ENCODE results near the gene HDAC4.
A peak's percentile ranks its signal among the peaks of the same experiment; 100 is the strongest.

The HDAC4 gene

DNA sequence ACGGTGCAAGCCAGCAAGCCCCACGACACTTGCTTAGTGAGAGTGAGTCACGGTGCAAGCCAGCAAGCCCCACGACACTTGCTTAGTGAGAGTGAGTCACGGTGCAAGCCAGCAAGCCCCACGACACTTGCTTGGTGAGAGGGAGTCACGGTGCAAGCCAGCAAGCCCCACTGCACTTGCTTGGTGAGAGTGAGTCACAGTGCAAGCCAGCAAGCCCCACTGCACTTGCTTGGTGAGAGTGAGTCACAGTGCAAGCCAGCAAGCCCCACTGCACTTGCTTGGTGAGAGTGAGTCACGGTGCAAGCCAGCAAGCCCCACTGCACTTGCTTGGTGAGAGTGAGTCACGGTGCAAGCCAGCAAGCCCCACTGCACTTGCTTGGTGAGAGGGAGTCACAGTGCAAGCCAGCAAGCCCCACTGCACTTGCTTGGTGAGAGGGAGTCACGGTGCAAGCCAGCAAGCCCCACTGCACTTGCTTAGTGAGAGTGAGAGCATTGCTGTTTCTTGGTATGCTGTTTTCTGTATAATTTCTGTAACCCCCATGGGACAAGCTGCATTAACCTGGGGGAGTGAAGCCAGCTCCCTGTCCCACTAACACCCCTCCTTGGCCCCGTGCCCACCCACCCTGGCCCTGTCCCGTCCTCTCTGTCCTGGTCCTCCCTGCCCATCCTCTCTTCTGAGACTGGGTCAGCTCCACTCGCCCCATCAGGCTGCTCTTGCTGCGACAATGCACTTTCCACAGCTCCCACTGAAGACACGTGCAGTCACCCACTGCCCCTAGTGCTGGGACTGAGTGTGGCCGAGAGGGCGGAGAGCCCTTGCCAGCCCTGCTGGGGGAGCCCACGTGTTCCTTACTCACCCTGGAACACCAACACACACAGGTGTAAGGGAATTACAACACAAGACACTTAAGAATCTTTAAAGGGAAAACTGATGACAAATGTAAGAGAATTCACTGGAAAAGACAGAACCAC lies 331.2 kb downstream of the HDAC4 start:
- DNase-seq: peak; percentile 14

GRCh38 chr2:239068411-239068810 lies 332.4 kb downstream of the HDAC4 start:
- DNase-seq: no peak

- DNase-seq: no peak
These were observed 333.5 kb downstream of the HDAC4 start for GRCh38 chr2:239067196-239067865.

GRCh38 chr2:239066597-239066996 lies 334.2 kb downstream of the HDAC4 start:
- no peak for DNase-seq

- DNase-seq: no peak
These were observed 334.9 kb downstream of the HDAC4 start for GRCh38 chr2:239065962-239066361.

DNA sequence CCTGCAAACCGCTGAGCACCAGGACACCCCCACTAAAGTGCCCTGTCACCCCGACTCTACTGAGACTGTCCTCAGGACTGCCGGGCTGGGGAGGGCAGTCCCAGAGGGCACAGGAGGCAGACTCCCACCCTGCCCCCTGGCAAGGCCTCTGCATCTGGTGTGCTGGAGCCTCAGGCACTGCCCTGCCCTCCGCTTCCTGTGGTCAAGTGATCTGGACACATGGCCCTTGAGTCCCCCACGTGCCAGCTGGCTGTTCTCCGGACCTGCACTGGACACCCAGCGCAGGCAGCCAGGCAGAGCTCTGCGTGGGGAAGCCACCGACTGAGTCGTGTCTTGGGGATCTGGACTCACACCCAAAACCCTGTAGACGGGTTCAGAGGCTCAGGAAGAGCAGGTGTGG lies 335.3 kb downstream of the HDAC4 start:
- no peak for DNase-seq

DNA sequence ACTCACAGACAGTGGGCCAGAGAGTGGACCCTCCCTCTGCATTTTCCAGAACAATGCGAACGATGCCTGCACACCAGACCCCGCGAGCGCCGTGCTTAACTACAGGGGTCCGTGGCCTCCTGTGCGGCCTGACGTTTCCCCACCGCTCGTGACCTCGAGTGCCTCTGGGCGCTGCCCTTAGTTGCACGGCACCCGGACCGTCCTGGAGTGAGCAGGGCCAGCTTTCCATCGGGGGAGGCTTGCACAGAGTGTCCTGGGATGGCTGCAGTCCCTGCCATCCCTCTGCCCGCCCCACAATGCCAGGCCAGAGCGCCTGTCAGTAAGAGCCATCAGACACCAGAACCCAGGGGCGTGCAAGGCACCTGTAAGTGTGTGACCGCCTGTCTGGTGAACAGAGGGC lies 335.9 kb downstream of the HDAC4 start:
- DNase-seq: no peak

GRCh38 chr2:239064253-239064652 lies 336.6 kb downstream of the HDAC4 start:
- DNase-seq: no peak

DNA sequence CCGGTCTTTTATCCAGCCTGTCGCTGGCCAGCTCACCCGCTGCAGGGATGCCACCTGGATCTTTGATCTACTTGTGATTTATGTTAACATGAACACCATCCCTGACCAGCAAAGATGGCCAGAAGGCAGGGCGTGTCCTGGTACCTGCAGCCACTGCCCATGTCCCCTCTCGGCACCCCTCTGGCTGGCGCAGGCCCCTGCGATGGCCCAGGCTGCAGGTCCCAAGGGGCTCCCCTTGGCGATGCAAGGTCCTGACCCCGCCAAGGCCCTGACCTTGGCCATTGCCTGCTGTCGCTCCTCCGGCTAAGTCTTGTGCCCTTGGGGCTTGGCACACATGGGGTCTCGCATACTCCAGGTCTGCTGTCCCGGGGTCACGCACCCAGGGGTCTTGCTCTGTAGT lies 338.1 kb downstream of the HDAC4 start:
- no peak for DNase-seq

- DNase-seq: no peak
These were observed 338.8 kb downstream of the HDAC4 start for GRCh38 chr2:239061824-239062570.

GRCh38 chr2:239061121-239061666 lies 339.6 kb downstream of the HDAC4 start:
- no peak for DNase-seq

DNA sequence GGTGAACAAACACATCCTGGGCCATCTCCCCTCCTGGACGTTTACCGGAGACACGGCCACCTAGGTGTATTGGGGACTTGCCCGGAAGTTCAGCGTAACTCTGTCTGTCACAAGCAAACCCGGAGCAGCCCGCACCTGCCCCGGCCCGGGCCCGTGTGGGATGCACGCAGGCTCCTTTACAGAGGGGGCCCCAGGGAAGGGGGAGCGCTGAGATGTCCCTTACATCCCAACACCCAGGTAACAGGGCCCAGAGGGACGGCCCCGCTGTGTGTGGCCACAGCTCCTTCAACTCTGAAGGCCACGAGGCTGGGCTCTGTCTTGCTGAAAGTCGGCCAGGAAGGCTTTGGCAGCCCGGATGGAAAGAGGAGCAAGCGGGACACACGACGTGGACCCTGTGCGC lies 340.1 kb downstream of the HDAC4 start:
- no peak for DNase-seq

DNA sequence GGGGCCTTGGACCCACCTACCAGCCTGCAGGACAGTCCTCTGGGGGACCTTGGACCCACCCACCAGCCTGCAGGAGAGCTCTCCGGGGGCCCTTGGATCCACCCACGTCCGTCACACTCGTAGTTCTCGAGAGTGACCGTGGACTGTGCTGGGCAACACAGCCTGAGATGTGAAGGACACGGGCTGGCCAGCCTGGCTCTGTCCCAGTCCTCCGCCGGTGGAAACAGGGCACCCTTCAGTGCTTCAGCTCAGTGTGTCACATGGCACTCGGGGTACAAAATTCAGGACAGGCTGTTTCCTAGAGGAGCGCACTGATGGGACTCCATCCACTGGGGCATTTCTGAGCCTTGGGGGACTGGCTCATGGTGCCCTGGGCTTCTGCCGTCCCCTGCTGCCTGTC lies 341.0 kb downstream of the HDAC4 start:
- no peak for DNase-seq

DNA sequence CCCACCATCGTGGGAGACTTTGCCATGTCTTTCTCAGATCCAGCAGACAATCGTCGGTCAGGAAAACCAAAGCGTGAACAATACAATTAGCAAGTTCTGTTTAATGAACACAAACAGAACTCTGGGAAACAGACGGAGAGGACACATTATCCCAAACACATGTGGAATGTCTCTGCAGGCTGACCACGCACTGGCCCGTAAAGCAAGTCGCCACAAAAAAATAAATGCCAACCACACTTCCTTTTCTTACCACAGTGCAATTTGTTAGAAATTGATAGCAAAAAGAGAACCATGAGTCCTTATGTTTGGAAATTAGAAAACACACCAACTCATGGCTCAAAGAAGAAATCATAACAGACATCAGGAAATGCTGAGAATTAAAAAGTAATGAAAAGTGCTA lies 342.1 kb downstream of the HDAC4 start:
- no peak for DNase-seq

DNA sequence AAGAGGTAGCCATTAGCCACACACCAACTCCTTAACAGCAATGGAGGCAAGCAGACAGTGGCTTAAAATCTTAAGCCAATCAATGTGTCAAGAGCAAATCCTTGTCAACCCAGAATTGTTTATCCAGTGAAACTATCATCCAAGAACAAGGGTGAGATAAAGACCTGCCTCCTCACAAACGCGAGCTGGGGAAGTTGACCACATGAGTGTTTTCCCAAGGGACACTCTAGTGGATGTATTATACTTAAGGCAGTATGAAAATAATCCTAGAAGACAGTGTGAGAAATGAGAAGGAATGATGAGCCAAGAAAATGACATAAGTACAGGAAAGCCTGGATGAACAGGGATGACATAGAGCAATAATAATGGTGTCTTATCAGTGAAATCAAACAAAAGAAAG lies 343.3 kb downstream of the HDAC4 start:
- no peak for DNase-seq

DNA sequence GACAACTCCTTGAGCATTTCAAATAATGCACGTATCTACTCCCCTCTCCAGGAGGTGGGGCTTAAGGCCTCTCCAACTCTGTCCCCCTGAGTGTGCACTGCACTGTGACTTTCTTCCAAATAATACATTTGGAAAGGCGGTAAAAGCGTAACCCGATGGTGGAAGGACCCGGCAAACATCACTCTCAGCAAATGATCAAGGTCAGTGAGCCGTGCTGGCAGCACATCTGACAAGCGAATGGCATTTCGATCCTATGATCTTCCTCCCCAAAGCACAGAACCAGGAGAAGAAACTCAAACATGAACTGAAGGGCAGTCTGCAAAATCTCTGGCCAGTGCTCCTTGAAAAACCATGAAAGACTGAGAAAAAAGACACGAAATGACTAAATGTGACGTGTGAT lies 344.2 kb downstream of the HDAC4 start:
- DNase-seq: no peak

DNA sequence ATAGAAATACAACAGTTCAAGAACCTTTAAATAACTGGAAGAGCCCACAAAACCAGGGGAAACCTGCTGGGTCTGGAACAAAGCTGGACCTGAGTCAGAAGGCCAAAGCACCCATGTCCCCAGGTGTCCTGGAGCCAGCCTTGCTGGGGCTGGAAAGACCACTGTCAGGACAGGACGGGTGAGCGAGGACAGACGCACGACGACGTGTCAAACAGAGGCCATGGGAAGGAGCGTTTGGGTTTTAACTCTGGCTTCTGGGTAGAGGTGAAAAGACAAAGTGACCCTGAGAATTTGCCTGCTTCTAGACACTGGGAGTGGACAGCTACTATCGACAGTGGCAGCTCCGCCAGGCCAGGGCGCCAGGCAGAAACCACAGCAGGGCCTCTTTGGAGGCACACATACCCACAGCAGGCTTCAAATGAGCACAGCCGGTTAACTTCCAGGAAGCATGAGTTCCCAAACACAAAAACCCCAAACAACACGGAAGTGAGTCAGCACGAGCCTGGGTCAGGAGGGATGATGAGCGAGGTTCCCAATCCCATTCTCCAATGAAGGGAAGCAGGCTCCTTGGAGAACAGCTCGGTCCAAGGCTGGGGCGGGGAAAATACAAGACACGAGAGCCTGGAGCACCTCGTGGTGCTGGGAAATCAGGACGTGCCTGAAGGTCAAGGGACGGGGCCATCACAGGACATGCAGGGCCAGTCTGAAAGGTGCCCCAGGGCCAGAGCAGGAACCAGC lies 344.9 kb downstream of the HDAC4 start:
- DNase-seq: no peak

- no peak for DNase-seq
These were observed 345.9 kb downstream of the HDAC4 start for GRCh38 chr2:239054921-239055320.

DNA sequence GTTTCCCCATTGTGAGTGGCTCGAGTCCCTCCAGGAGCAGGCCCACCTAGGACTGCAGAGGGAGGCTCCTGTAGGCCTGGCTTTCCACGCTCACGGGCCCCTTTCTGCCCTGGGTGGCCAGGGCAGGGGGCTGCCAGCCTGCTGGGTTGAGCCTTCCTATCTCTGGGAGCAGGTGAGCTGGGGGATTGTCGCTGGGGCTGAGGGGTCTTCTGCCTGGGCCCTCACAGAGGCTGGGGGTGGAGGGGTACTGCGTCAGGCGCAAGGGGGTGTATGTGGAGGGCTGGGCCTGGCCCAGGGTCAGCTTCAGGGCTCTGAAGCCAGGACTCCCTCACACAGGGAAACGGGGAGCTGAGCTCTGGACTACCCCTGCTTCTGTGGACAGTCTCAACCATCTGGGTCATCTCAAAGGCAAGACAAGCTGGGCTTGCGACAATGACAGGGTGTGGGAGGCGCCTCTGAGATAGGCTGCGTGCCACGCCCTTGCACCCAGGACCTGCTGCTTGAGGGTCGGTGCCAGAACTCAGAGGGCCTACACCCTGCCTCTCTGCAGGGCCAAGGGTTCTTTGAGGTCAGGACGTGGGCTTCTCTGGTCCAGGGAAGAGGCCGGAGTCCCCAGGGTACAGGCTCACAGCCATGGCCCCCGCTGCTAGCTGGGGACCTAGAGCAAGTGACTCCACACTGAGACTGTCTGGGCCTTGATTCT lies 346.9 kb downstream of the HDAC4 start:
- no peak for DNase-seq

DNA sequence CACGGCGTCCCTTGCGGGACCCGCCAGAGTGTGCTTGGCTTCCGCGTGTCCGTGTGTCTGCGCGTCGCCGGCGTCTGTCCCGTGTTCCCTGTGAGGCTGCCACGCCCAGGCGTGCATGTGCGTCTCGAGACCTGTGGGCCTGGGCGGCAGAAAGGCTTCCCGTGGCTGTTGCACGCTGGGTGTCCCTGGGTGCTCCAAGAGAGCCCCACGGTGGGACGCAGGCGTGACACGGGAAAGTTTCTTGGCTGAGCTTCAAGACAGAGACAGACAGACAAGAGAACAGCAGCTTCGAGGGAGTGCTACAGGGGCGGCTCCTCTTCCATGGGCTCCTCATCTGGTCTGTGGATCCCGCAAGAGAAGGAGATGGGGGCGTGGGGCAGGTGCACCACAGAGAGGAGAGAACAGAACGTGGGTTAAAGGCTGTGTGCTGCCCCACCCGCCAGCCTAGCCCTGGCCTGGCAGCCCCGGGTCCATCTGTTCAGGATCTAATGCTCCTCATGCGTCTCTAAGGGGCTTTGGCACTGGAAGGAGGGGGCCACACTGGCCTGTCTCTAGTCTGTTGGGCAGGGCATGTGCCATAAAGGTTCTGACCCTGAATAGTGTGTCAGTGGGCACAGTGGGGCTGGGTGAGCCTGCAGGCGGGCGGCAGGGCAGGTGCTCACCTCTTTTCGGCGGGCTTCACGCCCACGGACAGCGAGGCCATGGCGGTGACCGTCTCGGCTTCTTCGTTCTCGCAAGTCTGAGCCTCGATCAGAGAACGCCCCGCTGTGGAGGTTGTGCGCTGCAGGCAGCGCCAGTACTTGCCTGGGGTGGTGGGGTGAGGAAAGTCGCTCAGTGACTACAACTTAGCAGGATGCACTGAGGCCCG lies 347.8 kb downstream of the HDAC4 start:
- DNase-seq: no peak
